ENCODE data around the gene ARRDC2.

ARRDC2 gene

GRCh38 chr19:18059902-18060301, 51.9 kb downstream of the ARRDC2 start:
- DNase-seq: no peak

- no peak for DNase-seq
Observed at GRCh38 chr19:18060472-18060871, 52.5 kb downstream of the ARRDC2 start.

GRCh38 chr19:18062028-18062427, 54.1 kb downstream of the ARRDC2 start:
- DNase-seq: no peak

DNA sequence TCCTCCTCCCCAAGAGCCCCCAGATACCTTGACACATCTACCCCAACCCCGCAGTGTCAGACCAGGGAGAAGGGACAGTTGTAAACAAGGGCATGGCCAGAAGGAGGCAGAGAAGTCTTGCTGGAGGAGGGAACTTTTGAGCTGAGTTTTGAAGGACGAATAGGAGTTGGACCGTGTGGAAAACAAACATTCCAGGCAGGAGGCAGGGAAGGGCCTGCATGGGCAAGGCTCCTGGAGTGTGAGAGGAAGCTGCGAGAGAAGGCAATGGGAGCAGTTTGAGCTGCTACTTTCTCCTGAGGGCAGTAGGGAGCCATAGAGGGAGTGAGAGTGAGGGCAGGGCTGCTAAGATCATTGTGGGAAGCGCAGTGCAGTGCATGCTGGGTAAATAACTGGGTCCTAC, 55.5 kb downstream of the ARRDC2 start:
- no peak for DNase-seq

Measured in CD4-positive, alpha-beta T cell treated with Interleukin-4 for 4 hours (primary cell).